Upper lobe of left lung (tissue), 4 donors: Measurements from ENCODE around the gene PKN2.

Experiments
- CTCF ChIP-seq, 6 experiments: fragments of 450-650 bp in 4 of 6; fragments of 200-600 bp in 2 of 6; sonication (generic) in 2 of 6; IDR thresholded peaks; one replicate each; pipeline ENCODE4 v1.5.1; 2016 to 2019; ENCODE audit warnings: antibody characterized with exemption in 6 of 6
- EP300 ChIP-seq, 4 donors: sonication (generic); formaldehyde crosslinking; IDR thresholded peaks; one replicate each; pipeline ENCODE4 v1.5.1; 2017; ENCODE audit warnings: antibody characterized with exemption in 4 of 4, control low read depth in 2 of 4
- POLR2A ChIP-seq, 4 donors: fragments of 450-650 bp; IDR thresholded peaks; one replicate each; pipeline ENCODE4 v1.5.1; 2016 to 2017; ENCODE audit warnings: antibody characterized with exemption in 4 of 4, mild to moderate bottlenecking in 2 of 4
- POLR2AphosphoS5 ChIP-seq, 2 donors: sonication (generic); formaldehyde crosslinking; IDR thresholded peaks; one replicate each; pipeline ENCODE4 v1.5.1; 2017; ENCODE audit warnings: antibody characterized with exemption in 2 of 2

GRCh38 chr1:88647249-88647645 is 36.8 kb upstream of the PKN2 start:
- TF ChIP-seq CTCF (IDR thresholded peaks at IDR 0.05): no peak
- TF ChIP-seq POLR2AphosphoS5 (IDR thresholded peaks at IDR 0.05): no peak
- TF ChIP-seq POLR2A (IDR thresholded peaks at IDR 0.05): no peak
- no peak for TF ChIP-seq EP300 (IDR thresholded peaks at IDR 0.05)
